Mammary epithelial cell (primary cell): ENCODE data around the gene SRSF2.

Source experiments
- EZH2 ChIP-seq: IDR thresholded peaks from 2 replicates; pipeline ENCODE4 v1.6.1; 2012; ENCODE audit warnings: low read length, inconsistent platforms, borderline replicate concordance
- TF ChIP-seq, protein P1 (sequence below), 2 donors: IDR thresholded peaks in 1 of 2; conservative IDR thresholded peaks in 1 of 2; 2 replicates each; pipeline ENCODE4 v1.5.1; 2011 to 2012; ENCODE audit warnings: inconsistent platforms in 2 of 2, low read length in 2 of 2, mild to moderate bottlenecking in 2 of 2, control low read depth in 1 of 2, low read depth in 1 of 2; ENCODE audit not compliant: insufficient read depth in 1 of 2; ENCODE audit errors: extremely low read depth in 1 of 2

DNA sequence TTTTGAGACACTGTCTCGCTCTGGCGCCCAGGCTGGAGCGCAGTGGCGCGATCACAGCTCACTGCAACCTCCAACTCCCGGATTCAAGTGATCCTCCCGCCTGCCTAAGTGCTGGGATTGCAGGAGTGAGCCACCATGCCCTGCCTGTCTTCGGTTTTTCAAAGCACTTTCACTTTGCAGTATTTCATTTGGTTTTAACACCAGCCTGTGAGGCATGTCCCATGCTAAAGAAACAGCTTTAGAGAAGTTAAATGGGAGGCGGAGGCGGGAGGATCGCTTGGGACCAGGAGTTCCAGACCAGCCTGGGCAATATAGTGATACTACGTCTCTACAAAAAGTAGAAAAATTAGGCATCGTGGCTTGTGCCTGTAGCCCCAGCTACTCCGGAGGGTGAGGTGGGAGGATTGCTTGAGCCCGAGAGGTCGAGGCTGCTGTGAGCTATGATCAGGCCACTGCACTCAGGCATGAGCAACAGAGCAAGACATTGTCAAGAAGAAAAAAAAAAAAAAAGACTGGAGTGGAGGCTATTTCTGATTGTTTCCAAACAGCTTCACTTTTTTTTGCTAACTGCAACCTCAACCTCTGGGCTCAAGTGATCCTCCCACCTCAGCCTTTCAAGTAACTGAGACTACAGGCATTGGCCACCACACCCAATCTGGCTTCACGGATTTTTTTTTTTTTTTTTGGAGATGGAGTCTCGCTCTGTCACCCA lies 9.2 kb downstream of the SRSF2 start:
- TF ChIP-seq, protein P1, sequence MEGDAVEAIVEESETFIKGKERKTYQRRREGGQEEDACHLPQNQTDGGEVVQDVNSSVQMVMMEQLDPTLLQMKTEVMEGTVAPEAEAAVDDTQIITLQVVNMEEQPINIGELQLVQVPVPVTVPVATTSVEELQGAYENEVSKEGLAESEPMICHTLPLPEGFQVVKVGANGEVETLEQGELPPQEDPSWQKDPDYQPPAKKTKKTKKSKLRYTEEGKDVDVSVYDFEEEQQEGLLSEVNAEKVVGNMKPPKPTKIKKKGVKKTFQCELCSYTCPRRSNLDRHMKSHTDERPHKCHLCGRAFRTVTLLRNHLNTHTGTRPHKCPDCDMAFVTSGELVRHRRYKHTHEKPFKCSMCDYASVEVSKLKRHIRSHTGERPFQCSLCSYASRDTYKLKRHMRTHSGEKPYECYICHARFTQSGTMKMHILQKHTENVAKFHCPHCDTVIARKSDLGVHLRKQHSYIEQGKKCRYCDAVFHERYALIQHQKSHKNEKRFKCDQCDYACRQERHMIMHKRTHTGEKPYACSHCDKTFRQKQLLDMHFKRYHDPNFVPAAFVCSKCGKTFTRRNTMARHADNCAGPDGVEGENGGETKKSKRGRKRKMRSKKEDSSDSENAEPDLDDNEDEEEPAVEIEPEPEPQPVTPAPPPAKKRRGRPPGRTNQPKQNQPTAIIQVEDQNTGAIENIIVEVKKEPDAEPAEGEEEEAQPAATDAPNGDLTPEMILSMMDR (conservative IDR thresholded peaks at IDR 0.05 in 1 of 2, IDR thresholded peaks at IDR 0.05 in 1 of 2; ENCODE audit: extremely low read depth in 1 of 2, insufficient read depth in 1 of 2, low read depth in 1 of 2, low read length in 2 of 2) = no peak
- no peak for TF ChIP-seq EZH2
